Fibroblast of mammary gland (primary cell): ENCODE data around the gene LSM11.

Source experiments
- DNase-seq: peaks from one replicate; pipeline ENCODE4 v3.0.0-alpha.2; 2010; ENCODE audit warnings: low read depth
- H3K4me3 ChIP-seq: 2 replicates; pipeline ENCODE4 v1.5.1; 2011; ENCODE audit warnings: low read depth, mild to moderate bottlenecking, low read length, moderate library complexity; ENCODE audit not compliant: control insufficient read depth
- CTCF ChIP-seq: conservative IDR thresholded peaks from 2 replicates; pipeline ENCODE4 v1.5.1; 2011; ENCODE audit warnings: low read depth, low read length, inconsistent platforms; ENCODE audit not compliant: control insufficient read depth, insufficient read depth

Gene LSM11

GRCh38 chr5:157729858-157730257 lies 13.7 kb upstream of the LSM11 start:
- no peak for TF ChIP-seq CTCF
- no peak for DNase-seq
- H3K4me3 ChIP-seq, result no peak overlapping the region

GRCh38 chr5:157730900-157731271 lies 12.6 kb upstream of the LSM11 start:
- peak overlapping the region; percentile 95 for H3K4me3 ChIP-seq
- no peak for TF ChIP-seq CTCF
- no peak for DNase-seq

GRCh38 chr5:157731272-157732129 lies 12.0 kb upstream of the LSM11 start, which contains the start of gene THG1L:
TSS of gene THG1L (plus strand) at chr5:157731420. CDS start at chr5:157731441, 21 bp downstream.
- peak within 1 kb of the TSS; percentile 95 for H3K4me3 ChIP-seq
- TF ChIP-seq CTCF, result no peak
- DNase-seq, result peak; percentile 98

GRCh38 chr5:157732130-157732514 lies 11.4 kb upstream of the LSM11 start:
- DNase-seq, result no peak
- no peak for TF ChIP-seq CTCF
- H3K4me3 ChIP-seq, result peak overlapping the region; percentile 95

- no peak for TF ChIP-seq CTCF
- DNase-seq, result no peak
- no peak overlapping the region for H3K4me3 ChIP-seq
Observed at GRCh38 chr5:157732596-157733262, 10.8 kb upstream of the LSM11 start.

GRCh38 chr5:157734436-157734835 lies 9.1 kb upstream of the LSM11 start:
- no peak for DNase-seq
- TF ChIP-seq CTCF, result no peak

GRCh38 chr5:157735991-157736390 lies 7.5 kb upstream of the LSM11 start:
- no peak for DNase-seq
- no peak for TF ChIP-seq CTCF
- H3K4me3 ChIP-seq, result no peak overlapping the region

More at GRCh38 chr5:157734436-157734835, 9.1 kb upstream of the LSM11 start:
- no peak overlapping the region for H3K4me3 ChIP-seq
